C1 segment of cervical spinal cord (tissue), 14 donors: ENCODE measurements around the gene USP31.

ENCODE experiments used
- DNase-seq, 14 donors: peaks; one replicate each; lab custom pipeline; 2025; lab: John Stamatoyannopoulos, UW

Gene USP31

DNA sequence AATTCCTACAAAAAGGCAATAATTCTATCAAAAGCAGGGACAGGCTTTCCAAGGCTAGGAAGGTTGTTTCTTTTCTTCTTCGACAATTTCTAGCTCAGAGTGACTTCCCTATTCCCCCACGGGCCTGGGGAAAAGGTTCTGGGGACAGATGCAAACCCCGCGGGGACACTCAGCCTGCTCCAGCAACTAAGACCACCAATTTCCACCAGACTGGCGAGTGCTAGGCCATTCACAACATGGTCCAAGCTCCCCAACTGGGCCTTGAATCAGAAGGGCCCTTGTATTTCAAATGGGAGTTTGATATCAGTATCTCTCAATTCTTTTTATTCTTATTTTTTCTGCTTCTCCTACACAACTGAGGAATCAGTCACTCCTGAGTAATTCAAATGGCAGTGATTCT lies 86.7 kb downstream of the USP31 start:
- no peak for DNase-seq

DNA sequence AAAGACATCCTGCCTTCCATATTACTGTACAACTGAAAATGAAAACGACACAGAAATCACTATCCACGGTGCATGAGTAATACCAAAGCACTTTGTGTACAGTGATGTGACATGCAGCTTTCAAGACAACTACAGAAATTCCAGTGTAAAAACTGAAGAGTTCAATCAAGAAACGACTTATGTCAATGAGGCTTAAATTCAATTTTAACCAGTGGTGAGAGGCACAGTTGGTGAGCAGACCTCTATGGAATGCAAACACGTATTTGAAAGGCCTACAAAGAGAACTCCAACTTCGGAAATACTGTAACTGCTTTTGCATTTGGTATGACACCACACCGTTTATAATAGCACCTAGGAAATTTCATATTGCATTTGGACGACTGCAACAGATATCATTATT lies 87.6 kb downstream of the USP31 start:
- DNase-seq: no peak

DNA sequence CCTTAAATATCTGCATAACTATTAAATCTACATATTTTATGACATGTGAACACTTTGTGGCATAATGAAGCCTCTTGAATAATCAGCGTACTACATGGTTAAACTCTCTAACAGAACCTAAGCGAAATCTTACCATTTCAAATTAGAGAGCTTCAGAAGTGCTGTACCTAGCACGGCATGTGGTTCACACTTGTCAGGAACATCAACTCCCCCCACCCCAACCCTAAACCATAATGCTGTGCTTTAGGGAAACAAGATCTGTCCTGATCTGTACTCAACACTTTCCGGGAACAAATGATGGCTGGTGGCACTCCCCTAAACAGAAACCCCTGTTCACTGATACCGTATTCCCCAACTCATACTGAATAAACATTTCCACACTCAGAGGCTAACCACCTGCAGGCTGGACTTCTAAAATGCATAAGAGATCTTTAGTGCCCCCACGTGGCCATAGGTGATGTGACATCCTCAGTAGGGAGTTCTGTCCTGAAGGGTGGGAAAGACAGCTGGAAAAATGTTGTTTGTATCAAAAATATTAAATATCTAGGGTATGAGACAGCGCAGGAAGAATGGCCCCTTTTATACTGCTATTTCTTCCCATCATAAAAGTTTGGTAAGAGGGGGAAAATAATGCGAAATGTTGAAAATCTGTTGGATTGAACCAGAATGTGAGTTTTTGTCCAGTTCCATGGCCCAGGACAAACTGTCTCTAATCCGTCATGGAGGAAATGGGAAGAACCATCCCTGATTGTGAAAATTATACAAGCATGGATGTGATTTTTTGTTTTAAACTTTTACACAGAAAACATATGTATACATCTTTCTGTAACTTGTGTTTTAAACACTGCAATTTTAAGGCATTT lies 88.6 kb downstream of the USP31 start:
- DNase-seq: peak in 10 of 14 donors; percentile 14 to 49 (median 32)

DNA sequence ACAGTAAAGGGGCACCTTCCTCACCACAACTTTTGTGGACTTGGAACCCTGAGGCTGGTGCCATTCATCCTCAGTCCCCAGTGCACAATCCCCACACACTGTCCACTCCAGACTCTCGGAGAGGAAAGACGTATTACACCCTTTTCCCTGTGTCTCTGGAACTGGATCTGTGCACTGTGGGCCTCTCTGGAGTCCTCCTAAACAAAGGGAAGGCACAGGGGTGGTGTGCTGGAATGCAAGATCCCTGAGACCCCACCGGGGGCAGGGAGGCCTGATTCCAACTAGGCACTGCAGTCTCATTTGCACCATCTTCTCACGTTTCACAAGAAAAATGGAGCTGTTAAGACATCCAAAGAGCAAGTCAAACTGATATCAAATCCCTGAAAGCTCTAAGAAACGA lies 89.8 kb downstream of the USP31 start:
- no peak for DNase-seq

DNA sequence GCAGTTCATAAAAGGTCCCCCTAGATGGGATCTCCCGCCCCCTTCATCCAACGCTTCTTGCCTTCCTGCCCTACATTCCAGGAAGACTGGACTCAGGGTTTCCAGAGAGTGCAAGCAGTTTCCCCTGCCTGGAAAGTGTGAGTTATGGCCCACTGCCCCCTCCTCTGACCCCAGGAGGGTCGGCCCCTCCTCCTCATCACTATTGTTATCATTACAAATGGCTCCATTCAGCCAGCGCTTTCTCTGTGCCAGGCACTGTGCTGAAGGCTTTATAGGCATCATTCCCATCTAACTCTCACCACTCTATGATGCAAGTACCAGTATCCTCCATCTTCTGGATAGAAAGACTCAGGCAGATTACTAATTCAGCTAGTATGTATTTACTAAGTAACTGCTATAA lies 90.7 kb downstream of the USP31 start:
- peak in 6 of 14 donors; percentile 10 to 57 (median 28) for DNase-seq

GRCh38 chr16:23057013-23057596 lies 92.1 kb downstream of the USP31 start:
- DNase-seq: no peak

- no peak for DNase-seq
Measured at GRCh38 chr16:23055481-23055880, 93.8 kb downstream of the USP31 start.

DNA sequence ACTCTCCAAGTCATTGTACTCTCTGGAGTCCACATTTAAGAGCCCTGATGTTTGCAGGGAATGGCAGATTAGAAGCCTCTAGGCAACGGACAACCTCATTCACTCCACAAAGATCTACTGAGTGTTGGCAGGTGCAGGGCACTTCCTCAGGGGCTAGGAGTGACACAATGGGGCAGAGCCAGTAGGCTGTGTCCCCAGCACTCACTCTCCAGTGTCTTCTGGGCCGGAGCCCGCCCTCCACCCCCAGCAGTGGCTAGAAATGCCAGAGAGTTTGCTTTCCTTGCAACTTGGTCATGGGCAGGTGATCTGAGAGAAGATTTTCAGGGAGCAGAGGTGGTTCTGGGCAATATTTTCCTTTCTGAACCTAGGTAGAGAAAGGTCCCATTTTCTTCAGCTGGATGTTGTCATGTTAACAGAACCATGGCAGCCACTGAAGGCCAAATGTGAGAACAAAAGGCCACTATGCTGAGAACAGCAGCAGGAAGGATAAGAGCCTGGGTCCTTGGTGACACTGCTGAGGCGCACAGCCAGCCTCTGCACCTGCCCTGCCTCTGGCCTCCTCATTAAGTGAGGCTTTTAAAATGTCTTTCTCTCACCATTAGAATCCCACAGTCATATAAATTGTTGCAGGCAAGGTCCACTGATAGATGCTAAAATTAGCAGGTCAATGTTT lies 96.2 kb downstream of the USP31 start:
- peak in 3 of 14 donors; percentile 20 to 51 (median 21) for DNase-seq

DNA sequence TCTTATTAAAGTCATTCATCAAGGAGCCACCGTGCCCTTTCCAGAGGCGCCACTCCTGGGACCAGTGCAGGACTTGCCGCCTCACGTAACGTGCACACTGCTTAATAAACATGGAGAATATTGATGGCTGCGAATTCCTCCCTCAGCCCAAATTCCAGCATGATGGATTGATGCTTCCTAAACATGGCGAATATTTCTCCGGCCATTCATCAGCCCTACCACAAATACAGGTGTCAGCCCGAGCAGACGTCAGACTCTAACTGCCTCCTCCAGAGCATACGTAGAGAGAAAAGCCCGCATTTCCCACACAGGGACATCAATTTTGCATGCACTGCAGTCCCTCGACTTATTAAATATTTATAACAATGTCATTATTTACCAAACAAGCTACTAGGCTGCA lies 97.0 kb downstream of the USP31 start:
- no peak for DNase-seq

- no peak for DNase-seq
Measured at GRCh38 chr16:23051587-23051986, 97.7 kb downstream of the USP31 start.

DNA sequence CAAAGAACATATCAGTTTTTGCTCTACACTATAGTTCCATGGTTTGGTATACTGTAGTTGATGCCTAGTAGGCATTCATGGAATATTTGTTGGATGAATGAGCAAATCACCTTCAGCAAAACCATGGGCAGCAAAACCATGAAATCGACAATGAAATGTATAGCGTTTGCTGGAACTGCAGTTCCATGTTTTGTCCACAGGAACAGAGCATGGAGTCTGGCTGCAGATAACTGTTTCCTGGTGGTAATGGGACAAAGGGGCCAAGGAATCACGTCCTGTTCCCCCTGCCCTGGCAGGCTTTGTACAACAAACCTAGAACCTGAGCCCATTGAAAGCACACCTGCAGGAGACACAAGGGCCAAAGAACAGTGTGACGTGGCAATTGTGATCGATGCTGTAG lies 101.1 kb downstream of the USP31 start:
- no peak for DNase-seq

DNA sequence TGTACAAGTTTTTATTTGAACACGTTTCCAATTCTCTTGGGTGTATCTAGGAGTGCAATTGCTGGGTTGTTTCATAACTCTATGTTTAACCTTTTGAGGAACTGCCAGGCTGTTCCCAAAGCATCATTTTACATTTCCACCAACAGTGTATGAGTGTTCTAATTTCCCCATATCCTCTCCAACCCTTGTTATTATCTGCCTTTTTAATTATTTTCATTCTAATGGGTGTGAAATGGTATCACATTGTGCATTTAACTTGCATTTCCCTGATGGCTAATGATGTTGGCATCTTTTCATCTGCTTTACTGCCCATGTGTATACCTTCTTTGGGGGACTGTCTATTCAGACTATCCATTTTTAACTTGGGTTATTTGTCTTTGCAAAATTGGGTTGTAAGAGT lies 104.2 kb downstream of the USP31 start:
- no peak for DNase-seq

DNA sequence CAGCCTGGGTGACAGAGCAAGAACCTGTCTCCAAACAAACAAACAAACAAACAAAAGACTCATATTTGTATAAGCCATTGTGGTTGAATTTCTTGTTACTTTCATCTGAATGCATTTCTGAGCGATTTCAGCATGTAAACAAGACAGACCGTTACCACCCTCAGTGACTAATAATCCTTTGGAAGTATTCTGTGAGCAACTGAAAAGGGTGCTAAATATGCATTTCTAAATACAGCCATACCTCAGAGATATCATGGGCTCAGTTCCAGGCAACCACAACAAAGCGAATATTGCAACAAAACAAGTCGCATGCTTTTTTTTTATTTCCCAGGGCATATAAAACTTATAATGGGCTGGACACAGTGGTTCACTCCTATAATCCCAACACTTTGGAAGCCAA lies 109.0 kb downstream of the USP31 start:
- DNase-seq: no peak

GRCh38 chr16:23039118-23039517 lies 110.1 kb downstream of the USP31 start:
- no peak for DNase-seq

DNA sequence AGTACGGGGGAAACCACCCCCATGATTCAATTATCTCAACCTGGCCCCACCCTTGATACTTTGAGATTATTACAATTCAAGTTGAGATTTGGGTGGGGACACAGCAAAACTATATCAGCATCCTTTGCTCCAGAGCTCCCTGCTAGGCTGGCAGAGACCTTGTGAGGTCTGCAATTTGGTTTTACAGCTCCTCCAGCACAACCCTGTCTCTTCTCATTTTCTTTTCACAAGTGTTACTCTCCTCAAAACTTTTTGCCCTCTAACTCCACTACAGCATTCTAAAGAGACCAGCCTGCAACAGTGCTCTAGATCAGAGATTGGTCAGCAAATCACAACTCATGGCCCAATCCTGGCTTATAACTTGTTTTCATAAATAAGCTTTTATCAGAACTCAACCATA lies 114.0 kb downstream of the USP31 start:
- DNase-seq: no peak

- no peak for DNase-seq
Measured at GRCh38 chr16:23031508-23032098, 117.6 kb downstream of the USP31 start.

DNA sequence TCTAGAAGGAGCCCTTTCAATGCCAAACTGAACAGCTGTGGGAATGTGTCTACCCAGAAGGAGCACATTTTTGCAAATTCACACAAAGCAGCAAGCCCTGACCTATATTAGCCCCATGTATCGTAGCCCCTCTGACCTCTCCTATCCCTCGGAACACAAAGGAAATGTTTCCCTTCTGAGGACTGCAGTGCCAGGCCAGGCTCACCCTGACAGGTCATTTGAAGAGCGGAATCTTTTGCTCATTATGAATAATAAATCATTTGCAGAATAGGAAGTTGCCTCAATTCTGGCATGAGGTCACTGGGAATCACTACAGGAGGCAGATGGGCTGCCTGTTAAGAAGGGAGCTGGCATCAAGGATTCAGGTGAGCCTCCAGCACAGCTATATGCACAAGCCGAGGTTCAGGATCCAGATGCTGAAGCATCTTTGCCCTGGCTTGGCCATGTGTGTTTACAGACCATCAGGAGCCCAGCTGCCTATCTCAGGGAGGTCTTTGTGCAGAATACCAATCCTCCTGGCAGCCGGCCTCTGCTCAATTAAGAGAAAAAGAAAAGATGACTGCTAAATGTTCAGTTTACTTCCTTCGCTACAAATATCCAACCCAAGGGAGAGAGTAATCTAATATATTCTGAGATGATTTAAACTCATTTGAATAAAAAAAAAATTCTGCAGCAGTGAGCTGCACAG lies 119.4 kb downstream of the USP31 start:
- DNase-seq: no peak

- no peak for DNase-seq
Measured at GRCh38 chr16:23027386-23027785, 121.9 kb downstream of the USP31 start.

GRCh38 chr16:23026784-23027362 lies 122.4 kb downstream of the USP31 start:
- no peak for DNase-seq

GRCh38 chr16:23025692-23026307 lies 123.5 kb downstream of the USP31 start:
- no peak for DNase-seq

- no peak for DNase-seq
Measured at GRCh38 chr16:23024044-23024443, 125.2 kb downstream of the USP31 start.
